Parathyroid adenoma (tissue), 2 donors: ENCODE results near the gene RGS9BP.
"Not testable (repeated sequence)": the region's sequence is repeated elsewhere in the genome, so short reads cannot be mapped to it uniquely, and the experiment has no call there.

Experiments used
- H2AFZ ChIP-seq: fragments of 300-600 bp; sonication (generic); one replicate; pipeline ENCODE4 v1.7.0; 2017; ENCODE audit warnings: antibody characterized with exemption, mild to moderate bottlenecking
- H3K27ac ChIP-seq: fragments of 300-600 bp; sonication (generic); one replicate; pipeline ENCODE4 v1.7.0; 2017
- H3K27me3 ChIP-seq: fragments of 300-600 bp; sonication (generic); one replicate; pipeline ENCODE4 v1.7.0; 2017; ENCODE audit warnings: low read length; ENCODE audit not compliant: control insufficient read depth, insufficient read depth
- H3K36me3 ChIP-seq: fragments of 300-600 bp; sonication (generic); one replicate; pipeline ENCODE4 v1.7.0; 2017; ENCODE audit warnings: low read length; ENCODE audit not compliant: control insufficient read depth, insufficient read depth
- H3K4me1 ChIP-seq: fragments of 300-600 bp; sonication (generic); one replicate; pipeline ENCODE4 v1.7.0; 2017; ENCODE audit warnings: control low read depth
- H3K4me2 ChIP-seq: fragments of 300-600 bp; sonication (generic); one replicate; pipeline ENCODE4 v1.7.0; 2017; ENCODE audit warnings: low read length
- H3K4me3 ChIP-seq: fragments of 300-600 bp; sonication (generic); one replicate; pipeline ENCODE4 v1.7.0; 2017; ENCODE audit warnings: low read depth, low read length
- H3K79me2 ChIP-seq: fragments of 300-600 bp; sonication (generic); one replicate; pipeline ENCODE4 v1.7.0; 2017; ENCODE audit warnings: control low read depth
- H3K9ac ChIP-seq: fragments of 300-600 bp; sonication (generic); one replicate; pipeline ENCODE4 v1.7.0; 2017; ENCODE audit warnings: mild to moderate bottlenecking
- H3K9me3 ChIP-seq: fragments of 300-600 bp; sonication (generic); one replicate; pipeline ENCODE4 v1.7.0; 2017; ENCODE audit warnings: low read length; ENCODE audit not compliant: control insufficient read depth
- TF ChIP-seq, protein P1 (sequence below): fragments of 300-600 bp; sonication (generic); IDR thresholded peaks from one replicate; pipeline ENCODE4 v1.7.0; 2017; ENCODE audit warnings: antibody characterized with exemption, mild to moderate bottlenecking
- donor health status: primary hyperparathyroidism.

Gene RGS9BP

DNA sequence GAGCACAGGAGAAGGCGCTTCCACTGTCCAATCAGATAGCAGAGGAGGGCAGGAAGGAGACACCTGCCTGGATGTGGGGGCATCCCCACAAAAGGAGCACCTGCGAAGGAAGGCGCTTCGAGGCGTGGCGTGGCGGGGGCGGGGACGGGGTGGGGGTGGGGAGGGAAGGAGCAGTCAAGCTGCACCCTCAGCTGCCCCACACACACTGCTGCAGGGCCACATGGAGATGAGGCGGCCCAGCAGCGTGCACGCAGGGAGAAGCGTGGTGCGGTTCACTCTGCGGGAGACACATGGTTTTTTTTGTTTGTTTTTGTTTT is 22.1 kb upstream of the RGS9BP start:
- H2AFZ ChIP-seq = no peak overlapping the region
- no peaks in the 10 kb centered on the region for H3K4me1 ChIP-seq
- H3K4me2 ChIP-seq = no peak overlapping the region
- no peak overlapping the region for H3K9ac ChIP-seq
- no peak overlapping the region for H3K4me3 ChIP-seq
- TF ChIP-seq, protein P1, sequence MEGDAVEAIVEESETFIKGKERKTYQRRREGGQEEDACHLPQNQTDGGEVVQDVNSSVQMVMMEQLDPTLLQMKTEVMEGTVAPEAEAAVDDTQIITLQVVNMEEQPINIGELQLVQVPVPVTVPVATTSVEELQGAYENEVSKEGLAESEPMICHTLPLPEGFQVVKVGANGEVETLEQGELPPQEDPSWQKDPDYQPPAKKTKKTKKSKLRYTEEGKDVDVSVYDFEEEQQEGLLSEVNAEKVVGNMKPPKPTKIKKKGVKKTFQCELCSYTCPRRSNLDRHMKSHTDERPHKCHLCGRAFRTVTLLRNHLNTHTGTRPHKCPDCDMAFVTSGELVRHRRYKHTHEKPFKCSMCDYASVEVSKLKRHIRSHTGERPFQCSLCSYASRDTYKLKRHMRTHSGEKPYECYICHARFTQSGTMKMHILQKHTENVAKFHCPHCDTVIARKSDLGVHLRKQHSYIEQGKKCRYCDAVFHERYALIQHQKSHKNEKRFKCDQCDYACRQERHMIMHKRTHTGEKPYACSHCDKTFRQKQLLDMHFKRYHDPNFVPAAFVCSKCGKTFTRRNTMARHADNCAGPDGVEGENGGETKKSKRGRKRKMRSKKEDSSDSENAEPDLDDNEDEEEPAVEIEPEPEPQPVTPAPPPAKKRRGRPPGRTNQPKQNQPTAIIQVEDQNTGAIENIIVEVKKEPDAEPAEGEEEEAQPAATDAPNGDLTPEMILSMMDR = no peak
- H3K27ac ChIP-seq = no peak overlapping the region
- H3K9me3 ChIP-seq = no peaks in the 10 kb centered on the region
- peaks cover 4% of the 10 kb centered on the region for H3K79me2 ChIP-seq
- H3K36me3 ChIP-seq = no peaks in the 10 kb centered on the region
- no peaks in the 10 kb centered on the region for H3K27me3 ChIP-seq

- not testable (repeated sequence) for H2AFZ ChIP-seq, H3K36me3 ChIP-seq
Measured at GRCh38 chr19:32656379-32656778, 19.3 kb upstream of the RGS9BP start.

GRCh38 chr19:32658075-32658474 is 17.6 kb upstream of the RGS9BP start:
- Histone ChIP-seq H3K36me3 (no peaks in the 10 kb centered on the region), H3K4me1 (no peaks in the 10 kb centered on the region), H3K9me3 (no peaks in the 10 kb centered on the region), H3K79me2 (peaks cover 7% of the 10 kb centered on the region), H3K27me3 (no peaks in the 10 kb centered on the region), H3K4me2 (no peak overlapping the region), H3K27ac (no peak overlapping the region), H3K4me3 (no peak overlapping the region), H3K9ac (no peak overlapping the region), H2AFZ (no peak overlapping the region)
- TF ChIP-seq, protein P1 = no peak

More at GRCh38 chr19:32656379-32656778, 19.3 kb upstream of the RGS9BP start:
- not testable (repeated sequence) for H3K27me3 ChIP-seq, H3K4me1 ChIP-seq, H3K9me3 ChIP-seq, H3K79me2 ChIP-seq, H3K4me3 ChIP-seq, H3K9ac ChIP-seq, H3K27ac ChIP-seq, H3K4me2 ChIP-seq

- Histone ChIP-seq H3K27me3 (no peaks in the 10 kb centered on the region), H2AFZ (no peak overlapping the region), H3K9me3 (no peaks in the 10 kb centered on the region), H3K4me1 (no peaks in the 10 kb centered on the region), H3K79me2 (peaks cover 7% of the 10 kb centered on the region), H3K4me3 (no peak overlapping the region), H3K4me2 (no peak overlapping the region), H3K9ac (no peak overlapping the region), H3K36me3 (no peaks in the 10 kb centered on the region), H3K27ac (no peak overlapping the region)
- TF ChIP-seq, protein P1 = no peak
Measured at GRCh38 chr19:32658527-32658926, 17.1 kb upstream of the RGS9BP start.

GRCh38 chr19:32661318-32661717 is 14.3 kb upstream of the RGS9BP start:
- Histone ChIP-seq H3K9me3 (no peaks in the 10 kb centered on the region), H3K36me3 (no peaks in the 10 kb centered on the region), H3K79me2 (peaks cover 9% of the 10 kb centered on the region), H3K27me3 (no peaks in the 10 kb centered on the region), H3K27ac (no peak overlapping the region), H3K4me2 (no peak overlapping the region), H3K4me3 (no peak overlapping the region), H3K9ac (no peak overlapping the region), H3K4me1 (no peaks in the 10 kb centered on the region), H2AFZ (no peak overlapping the region)
- TF ChIP-seq, protein P1 = no peak
